ENCODE results near the gene CFLAR. TPM values are rescaled to one million over a fixed set of nuclear protein-coding genes. Genes with fewer than 3 reads are reported as not detected.

Gene CFLAR
- total RNA-seq, 1 experiment from 2014 or later: 35.6 TPM

DNA sequence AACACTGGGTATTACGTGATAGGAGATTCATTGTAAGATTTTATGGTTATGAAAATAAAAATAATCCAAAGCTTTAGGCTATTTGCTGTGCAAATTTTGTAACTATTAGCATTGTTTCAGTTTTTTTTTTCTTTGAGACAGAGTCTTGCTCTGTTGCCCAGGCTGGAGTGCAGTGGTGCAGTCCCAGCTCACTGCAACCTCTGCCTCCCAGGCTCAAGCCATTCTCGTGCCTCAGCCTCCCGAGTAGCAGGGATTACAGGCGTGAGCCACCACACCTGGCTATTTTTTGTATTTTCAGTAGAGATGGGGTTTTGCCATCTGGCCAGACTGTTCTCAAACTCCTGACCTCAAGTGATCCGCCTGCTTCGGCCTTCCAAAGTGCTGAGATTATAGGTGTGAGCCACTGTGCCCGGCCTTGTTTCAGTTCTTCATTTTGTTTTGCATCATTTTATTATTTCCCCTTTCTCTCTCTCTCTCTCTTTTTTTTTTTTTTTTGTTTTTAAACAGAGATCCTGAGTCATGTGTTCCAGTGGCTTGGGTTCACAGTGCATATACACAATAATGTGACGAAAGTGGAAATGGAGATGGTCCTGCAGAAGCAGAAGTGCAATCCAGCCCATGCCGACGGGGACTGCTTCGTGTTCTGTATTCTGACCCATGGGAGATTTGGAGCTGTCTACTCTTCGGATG, 92.7 kb downstream of the CFLAR start:
- no peaks in the 10 kb centered on the region for H3K36me3 ChIP-seq (ENCODE audit: control insufficient read depth in 1 of 2, insufficient read depth in 2 of 2, low read length in 2 of 2)
- H2AFZ ChIP-seq (ENCODE audit: low read depth, low read length, poor library complexity, severe bottlenecking): no peak overlapping the region
- BruUV-seq (replicated peaks): no TSS peak
- POLR2A ChIA-PET: no interaction called here
- TF ChIP-seq SRF (IDR thresholded peaks at IDR 0.05; ENCODE audit: low read depth) (no peak), SIN3A (IDR thresholded peaks at IDR 0.05; ENCODE audit: low read depth) (no peak), RAD21 (IDR thresholded peaks at IDR 0.05; ENCODE audit: low read depth) (no peak), CTCF (IDR thresholded peaks at IDR 0.05 in 2 of 3, conservative IDR thresholded peaks at IDR 0.05 in 1 of 3; ENCODE audit: borderline replicate concordance in 1 of 3, insufficient read depth in 1 of 3, low read depth in 2 of 3, low read length in 2 of 3) (no peak), POLR2AphosphoS5 (IDR thresholded peaks at IDR 0.05; ENCODE audit: low read depth, low read length) (no peak), CEBPB (IDR thresholded peaks at IDR 0.05; ENCODE audit: low read depth) (no peak), EZH2phosphoT487 (IDR thresholded peaks at IDR 0.05; ENCODE audit: borderline replicate concordance) (no peak), FOSL1 (IDR thresholded peaks at IDR 0.05; ENCODE audit: low read depth) (no peak), EZH2 (IDR thresholded peaks at IDR 0.05) (no peak), ZFX (IDR thresholded peaks at IDR 0.05) (no peak), ELF1 (IDR thresholded peaks at IDR 0.05; ENCODE audit: borderline replicate concordance, low read depth) (no peak), POLR2A (IDR thresholded peaks at IDR 0.05; ENCODE audit: borderline replicate concordance, extremely low read depth, insufficient read depth, insufficient read length) (no peak), ZNF274 (IDR thresholded peaks at IDR 0.05; ENCODE audit: low read depth, low read length) (no peak), YY1 (IDR thresholded peaks at IDR 0.05; ENCODE audit: extremely low read depth, insufficient replicate concordance, low read depth, low read length) (no peak), REST (IDR thresholded peaks at IDR 0.05; ENCODE audit: low read depth) (no peak), SP1 (IDR thresholded peaks at IDR 0.05; ENCODE audit: low read depth) (no peak)
- TF ChIP-seq, protein P1, sequence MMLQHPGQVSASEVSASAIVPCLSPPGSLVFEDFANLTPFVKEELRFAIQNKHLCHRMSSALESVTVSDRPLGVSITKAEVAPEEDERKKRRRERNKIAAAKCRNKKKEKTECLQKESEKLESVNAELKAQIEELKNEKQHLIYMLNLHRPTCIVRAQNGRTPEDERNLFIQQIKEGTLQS (IDR thresholded peaks at IDR 0.05): no peak
- TF ChIP-seq, protein P2, sequence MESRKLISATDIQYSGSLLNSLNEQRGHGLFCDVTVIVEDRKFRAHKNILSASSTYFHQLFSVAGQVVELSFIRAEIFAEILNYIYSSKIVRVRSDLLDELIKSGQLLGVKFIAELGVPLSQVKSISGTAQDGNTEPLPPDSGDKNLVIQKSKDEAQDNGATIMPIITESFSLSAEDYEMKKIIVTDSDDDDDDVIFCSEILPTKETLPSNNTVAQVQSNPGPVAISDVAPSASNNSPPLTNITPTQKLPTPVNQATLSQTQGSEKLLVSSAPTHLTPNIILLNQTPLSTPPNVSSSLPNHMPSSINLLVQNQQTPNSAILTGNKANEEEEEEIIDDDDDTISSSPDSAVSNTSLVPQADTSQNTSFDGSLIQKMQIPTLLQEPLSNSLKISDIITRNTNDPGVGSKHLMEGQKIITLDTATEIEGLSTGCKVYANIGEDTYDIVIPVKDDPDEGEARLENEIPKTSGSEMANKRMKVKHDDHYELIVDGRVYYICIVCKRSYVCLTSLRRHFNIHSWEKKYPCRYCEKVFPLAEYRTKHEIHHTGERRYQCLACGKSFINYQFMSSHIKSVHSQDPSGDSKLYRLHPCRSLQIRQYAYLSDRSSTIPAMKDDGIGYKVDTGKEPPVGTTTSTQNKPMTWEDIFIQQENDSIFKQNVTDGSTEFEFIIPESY (IDR thresholded peaks at IDR 0.05; ENCODE audit: extremely low read depth, insufficient replicate concordance, low read length): no peak
- H3K9me2 ChIP-seq (ENCODE audit: insufficient read depth): no peaks in the 10 kb centered on the region
- H4K20me1 ChIP-seq (ENCODE audit: insufficient read depth): no peaks in the 10 kb centered on the region
- H3K27ac ChIP-seq (ENCODE audit: low read depth, low read length): no peak overlapping the region
- no peaks in the 10 kb centered on the region for H3K27me3 ChIP-seq (ENCODE audit: insufficient read depth, low read length)
- DNase-seq (ENCODE audit: low read depth, low spot score) (no peak), ATAC-seq (no peak)
- no peaks in the 10 kb centered on the region for H3K4me1 ChIP-seq (ENCODE audit: control insufficient read depth in 1 of 2, insufficient read depth in 2 of 2, low read length in 2 of 2)
- intact Hi-C loops (cut with micrococcal nuclease): no loop called here
- H3K4me2 ChIP-seq (ENCODE audit: low read length): no peak overlapping the region
- CTCF ChIA-PET: interaction anchor here (2.2 kb wide), 1 partner anchor 24 kb away, joined by 8 read pairs; no protein-coding TSS in a partner anchor
- no peak overlapping the region for H3K9ac ChIP-seq (ENCODE audit: low read length)
- H3K4me3 ChIP-seq (replicated peaks in 1 of 2; ENCODE audit: low read depth in 1 of 2, low read length in 2 of 2): no peak overlapping the region
- no peaks in the 10 kb centered on the region for H3K9me3 ChIP-seq (ENCODE audit: control insufficient read depth in 1 of 2, insufficient read depth in 1 of 2, low read depth in 1 of 2, low read length in 2 of 2)
- H3K79me2 ChIP-seq (ENCODE audit: insufficient read depth, low read length): no peaks in the 10 kb centered on the region
- RAD21 ChIA-PET (ENCODE audit: low non-redundant PET in 1 of 2, low total read pairs in 2 of 2, uncharacterized antibody in 2 of 2, unreplicated experiment in 2 of 2): no interaction called here

Measured in HCT116 (cell line).